K562 (cell line): ENCODE data around the gene GTPBP2. TPM values are rescaled to one million over a fixed set of nuclear protein-coding genes. Genes with fewer than 3 reads are reported as not detected.
A peak's percentile ranks its signal among the peaks of the same experiment; 100 is the strongest.

Source experiments
- ARID2 ChIP-seq: fragments of 450-650 bp; IDR thresholded peaks from 2 replicates; pipeline ENCODE4 v1.6.1; 2017; ENCODE audit warnings: antibody characterized with exemption, mild to moderate bottlenecking
- BCOR ChIP-seq: fragments of 450-650 bp; IDR thresholded peaks from 2 replicates; pipeline ENCODE4 v1.6.1; 2016
- C11orf30 ChIP-seq: fragments of 450-650 bp; IDR thresholded peaks from 2 replicates; pipeline ENCODE4 v1.6.1; 2016; ENCODE audit warnings: low read depth, mild to moderate bottlenecking
- CBFA2T2 ChIP-seq: fragments of 450-650 bp; conservative IDR thresholded peaks from 2 replicates; pipeline ENCODE4 v1.6.1; 2017; ENCODE audit warnings: mild to moderate bottlenecking
- CCAR2 ChIP-seq: fragments of 200-400 bp; formaldehyde crosslinking; IDR thresholded peaks from 2 replicates; pipeline ENCODE4 v1.6.1; 2017; ENCODE audit warnings: mild to moderate bottlenecking, low read depth, low read length
- EP300 ChIP-seq: IDR thresholded peaks from 2 replicates; pipeline ENCODE4 v1.6.1; 2012; ENCODE audit warnings: low read length, improper control_type of control experiment
- ERF ChIP-seq: fragments of 450-650 bp; formaldehyde crosslinking; IDR thresholded peaks from 2 replicates; pipeline ENCODE4 v1.4.0; 2020; ENCODE audit warnings: mild to moderate bottlenecking, mixed read lengths
- HNRNPLL ChIP-seq: fragments of 200-400 bp; formaldehyde crosslinking; IDR thresholded peaks from 2 replicates; pipeline ENCODE4 v1.6.1; 2017; ENCODE audit warnings: low read length, low read depth, mild to moderate bottlenecking; ENCODE audit not compliant: poor library complexity, severe bottlenecking
- KAT7 ChIP-seq: sonication (generic); formaldehyde crosslinking; IDR thresholded peaks from 2 replicates; pipeline ENCODE4 v1.8.0; 2022; ENCODE audit warnings: missing genetic modification reagents, mild to moderate bottlenecking, borderline replicate concordance
- KLF13 ChIP-seq: fragments of 450-650 bp; IDR thresholded peaks from 2 replicates; pipeline ENCODE4 v1.6.1; 2016; ENCODE audit warnings: missing genetic modification characterization, low read depth, mild to moderate bottlenecking, missing compliant biosample characterization, moderate library complexity, borderline replicate concordance
- MCM2 ChIP-seq: fragments of 450-650 bp; IDR thresholded peaks from 2 replicates; pipeline ENCODE4 v1.6.1; 2017; ENCODE audit warnings: low read depth, mild to moderate bottlenecking
- MEF2A ChIP-seq: IDR thresholded peaks from 2 replicates; pipeline ENCODE4 v1.6.1; 2011; ENCODE audit warnings: low read depth, mild to moderate bottlenecking, low read length, moderate library complexity; ENCODE audit not compliant: control insufficient read depth
- MEF2D ChIP-seq: conservative IDR thresholded peaks from 2 replicates; pipeline ENCODE4 v1.6.1; 2016; ENCODE audit warnings: low read depth, missing genetic modification characterization, missing compliant biosample characterization
- NCOA1 ChIP-seq: fragments of 450-650 bp; IDR thresholded peaks from 2 replicates; pipeline ENCODE4 v1.6.1; 2016; ENCODE audit warnings: low read depth
- PHB ChIP-seq: fragments of 250-450 bp; sonication (Bioruptor Pico); IDR thresholded peaks from 2 replicates; pipeline ENCODE4 v1.5.0; 2021
- SRF ChIP-seq, 2 experiments: fragments of 250-450, 450-650 bp in 1 of 2; sonication (Bioruptor Pico) in 1 of 2; sonication (generic) in 1 of 2; formaldehyde crosslinking; IDR thresholded peaks; 2 replicates each; pipeline versions ENCODE4 v1.5.0 to v1.5.1; 2020 to 2022; ENCODE audit warnings: mild to moderate bottlenecking in 1 of 2, missing genetic modification reagents in 1 of 2
- SRSF9 ChIP-seq: fragments of 200-400 bp; formaldehyde crosslinking; IDR thresholded peaks from 2 replicates; pipeline ENCODE4 v1.6.1; 2017; ENCODE audit warnings: low read depth, low read length, borderline replicate concordance
- STAT5A ChIP-seq: IDR thresholded peaks from 2 replicates; pipeline ENCODE4 v1.6.1; 2012; ENCODE audit warnings: low read length, inconsistent platforms, borderline replicate concordance
- TCF3 ChIP-seq: sonication (generic); formaldehyde crosslinking; IDR thresholded peaks from 2 replicates; pipeline ENCODE4 v1.4.0; 2020; ENCODE audit warnings: mild to moderate bottlenecking, missing genetic modification reagents
- ZNF707 ChIP-seq: fragments of 250-450 bp; sonication (Bioruptor Pico); conservative IDR thresholded peaks from 2 replicates; pipeline ENCODE4 v1.8.0; 2022; ENCODE audit warnings: inconsistent platforms, mild to moderate bottlenecking, moderate library complexity
- ZNF764 ChIP-seq: fragments of 250-450 bp; sonication (Bioruptor Pico); IDR thresholded peaks from 2 replicates; pipeline ENCODE4 v1.4.0; 2020; ENCODE audit warnings: low read depth, mild to moderate bottlenecking, moderate library complexity
- polyA plus RNA-seq, 8 experiments: library from polyadenylated mRNA; depleted of rRNA in 4 of 8; stranded (reverse) in 5 of 8; unstranded in 3 of 8; fragments of >200 nt; fragmentation: Nextera tagmentation in 2 of 8; fragmentation: Illumina TruSeq in 1 of 8; extraction: Ambion mirVana in 2 of 8; extraction: Trizol in 1 of 8; gene quantifications; 2 replicates each; pipeline versions ENCODE4 v1.2.1 to v1.2.3, GENCODE V29; 2011 to 2014; ENCODE audit warnings: inconsistent platforms in 1 of 8, missing spikeins in 1 of 8
- total RNA-seq, 7 experiments: library from RNA; depleted of rRNA in 6 of 7; stranded (reverse); fragments of >200 nt in 6 of 7; fragmentation: Illumina TruSeq in 2 of 7; extraction: Trizol in 2 of 7; gene quantifications; 2 replicates each; pipeline versions ENCODE4 v1.2.1 to v1.2.3, GENCODE V29; 2011 to 2021; ENCODE audit warnings: low replicate concordance in 1 of 7
- TF ChIP-seq, protein P1 (sequence below): IDR thresholded peaks from 2 replicates; pipeline ENCODE4 v1.6.1; 2016; ENCODE audit warnings: missing genetic modification characterization, missing compliant biosample characterization
- TF ChIP-seq, protein P2 (sequence below): IDR thresholded peaks from 2 replicates; pipeline ENCODE4 v1.6.1; 2011; ENCODE audit not compliant: insufficient read length; ENCODE audit errors: extremely low read depth
- TF ChIP-seq, protein P3 (sequence below): sonication (generic); formaldehyde crosslinking; IDR thresholded peaks from 2 replicates; pipeline ENCODE4 v1.9.0; 2022; ENCODE audit warnings: mild to moderate bottlenecking, missing genetic modification reagents
- TF ChIP-seq, protein P4 (sequence below): fragments of 450-650 bp; IDR thresholded peaks from 2 replicates; pipeline ENCODE4 v1.6.1; 2016

Gene GTPBP2
- total and polyA plus RNA-seq, 9 of the 15 experiments (the other 6 are each of a cell fraction or from before 2014, with no cell fraction given), result 48.4 to 196 (median 111) TPM

DNA sequence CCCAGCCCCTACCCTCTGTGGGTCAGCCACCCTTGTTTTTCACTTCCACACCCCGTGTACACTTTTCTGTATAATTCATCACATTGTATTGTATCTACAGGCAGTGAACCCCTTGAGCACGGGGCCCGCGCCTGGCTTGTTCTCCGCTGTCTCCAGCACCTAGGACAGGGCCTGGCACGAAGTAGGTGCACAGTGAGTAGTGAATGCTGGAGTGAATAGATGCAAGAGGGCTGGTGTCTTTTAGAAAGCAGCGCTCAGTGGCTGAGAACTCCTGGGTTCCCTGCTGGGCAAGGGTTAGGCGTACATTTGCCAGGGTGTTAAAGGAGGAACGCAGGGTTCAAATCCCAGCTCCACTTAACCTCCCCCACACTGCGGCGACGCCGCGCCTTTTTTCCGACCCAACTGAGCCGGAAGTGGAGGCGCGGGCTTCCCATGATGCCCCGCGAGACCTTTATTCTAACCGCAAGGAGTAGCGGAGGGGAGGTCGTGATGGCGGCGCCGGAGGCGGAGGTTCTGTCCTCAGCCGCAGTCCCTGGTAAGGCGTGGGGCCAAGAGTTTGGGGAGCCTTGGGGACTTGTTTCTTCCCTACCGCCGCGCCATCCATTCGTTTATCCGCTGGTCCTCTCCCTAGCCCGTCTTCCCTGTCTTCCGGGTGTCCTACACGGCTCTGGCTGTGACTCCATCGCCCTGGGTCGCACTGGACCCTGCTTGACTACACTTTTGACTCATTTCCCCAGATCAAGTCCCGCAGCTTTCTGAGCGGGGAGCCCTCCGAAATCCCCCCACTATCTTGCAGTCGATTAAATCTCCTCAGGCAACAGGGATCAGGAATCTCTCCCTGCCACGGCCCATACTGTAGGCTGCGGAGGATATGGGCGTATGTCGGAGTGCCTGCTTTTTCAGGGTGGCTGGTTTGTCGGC is 6.6 kb upstream of the GTPBP2 start, which contains the start of gene MAD2L1BP (continued):
- TF ChIP-seq, protein P1, sequence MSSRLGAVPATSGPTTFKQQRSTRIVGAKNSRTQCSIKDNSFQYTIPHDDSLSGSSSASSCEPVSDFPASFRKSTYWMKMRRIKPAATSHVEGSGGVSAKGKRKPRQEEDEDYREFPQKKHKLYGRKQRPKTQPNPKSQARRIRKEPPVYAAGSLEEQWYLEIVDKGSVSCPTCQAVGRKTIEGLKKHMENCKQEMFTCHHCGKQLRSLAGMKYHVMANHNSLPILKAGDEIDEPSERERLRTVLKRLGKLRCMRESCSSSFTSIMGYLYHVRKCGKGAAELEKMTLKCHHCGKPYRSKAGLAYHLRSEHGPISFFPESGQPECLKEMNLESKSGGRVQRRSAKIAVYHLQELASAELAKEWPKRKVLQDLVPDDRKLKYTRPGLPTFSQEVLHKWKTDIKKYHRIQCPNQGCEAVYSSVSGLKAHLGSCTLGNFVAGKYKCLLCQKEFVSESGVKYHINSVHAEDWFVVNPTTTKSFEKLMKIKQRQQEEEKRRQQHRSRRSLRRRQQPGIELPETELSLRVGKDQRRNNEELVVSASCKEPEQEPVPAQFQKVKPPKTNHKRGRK (tag), result no peak
- TF ChIP-seq PHB (peak; percentile 81; the same call in 1 of the 2 replicates), SRF (CRISPR knock-in tag; IDR thresholded peaks at IDR 0.05) (peak in 1 of 2 experiments; percentile 17; a peak in 2 of 4 replicates), HNRNPLL (peak; percentile 51), KLF13 (tag) (no peak), BCOR (peak; percentile 78), SRSF9 (no peak), CBFA2T2 (no peak), STAT5A (peak; percentile 19; the same call in 1 of the 2 replicates), MEF2A (no peak), EP300 (peak; percentile 66), ERF (CRISPR knock-in tag) (no peak), TCF3 (CRISPR knock-in tag) (peak; percentile 41; the same call in 1 of the 2 replicates), ARID2 (no peak; the same call in 1 of the 2 replicates), CCAR2 (no peak), MEF2D (tag) (0 out of 2 replicates have a peak, but pooled peaks have one; percentile 38), NCOA1 (peak; percentile 80), C11orf30 (no peak), ZNF707 (0 out of 2 replicates have a peak, but pooled peaks have one; percentile 5), MCM2 (no peak), KAT7 (CRISPR knock-in tag) (peak; percentile 60; the same call in 1 of the 2 replicates), ZNF764 (CRISPR knock-in tag) (no peak)
- TF ChIP-seq, protein P2, sequence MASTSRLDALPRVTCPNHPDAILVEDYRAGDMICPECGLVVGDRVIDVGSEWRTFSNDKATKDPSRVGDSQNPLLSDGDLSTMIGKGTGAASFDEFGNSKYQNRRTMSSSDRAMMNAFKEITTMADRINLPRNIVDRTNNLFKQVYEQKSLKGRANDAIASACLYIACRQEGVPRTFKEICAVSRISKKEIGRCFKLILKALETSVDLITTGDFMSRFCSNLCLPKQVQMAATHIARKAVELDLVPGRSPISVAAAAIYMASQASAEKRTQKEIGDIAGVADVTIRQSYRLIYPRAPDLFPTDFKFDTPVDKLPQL, result peak; percentile 48
- TF ChIP-seq, protein P3, sequence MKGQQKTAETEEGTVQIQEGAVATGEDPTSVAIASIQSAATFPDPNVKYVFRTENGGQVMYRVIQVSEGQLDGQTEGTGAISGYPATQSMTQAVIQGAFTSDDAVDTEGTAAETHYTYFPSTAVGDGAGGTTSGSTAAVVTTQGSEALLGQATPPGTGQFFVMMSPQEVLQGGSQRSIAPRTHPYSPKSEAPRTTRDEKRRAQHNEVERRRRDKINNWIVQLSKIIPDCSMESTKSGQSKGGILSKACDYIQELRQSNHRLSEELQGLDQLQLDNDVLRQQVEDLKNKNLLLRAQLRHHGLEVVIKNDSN, result no peak
- TF ChIP-seq, protein P4, sequence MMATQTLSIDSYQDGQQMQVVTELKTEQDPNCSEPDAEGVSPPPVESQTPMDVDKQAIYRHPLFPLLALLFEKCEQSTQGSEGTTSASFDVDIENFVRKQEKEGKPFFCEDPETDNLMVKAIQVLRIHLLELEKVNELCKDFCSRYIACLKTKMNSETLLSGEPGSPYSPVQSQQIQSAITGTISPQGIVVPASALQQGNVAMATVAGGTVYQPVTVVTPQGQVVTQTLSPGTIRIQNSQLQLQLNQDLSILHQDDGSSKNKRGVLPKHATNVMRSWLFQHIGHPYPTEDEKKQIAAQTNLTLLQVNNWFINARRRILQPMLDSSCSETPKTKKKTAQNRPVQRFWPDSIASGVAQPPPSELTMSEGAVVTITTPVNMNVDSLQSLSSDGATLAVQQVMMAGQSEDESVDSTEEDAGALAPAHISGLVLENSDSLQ, result 0 out of 2 replicates have a peak, but pooled peaks have one; percentile 6
